Measurements from ENCODE around the gene MGST3.
"Not testable (repeated sequence)": the region's sequence is repeated elsewhere in the genome, so short reads cannot be mapped to it uniquely, and the experiment has no call there.

Gene MGST3

GRCh38 chr1:165696625-165697100, 65.6 kb downstream of the MGST3 start:
- peak overlapping the region; percentile 36 for H3K4me3 ChIP-seq (ENCODE audit: low read depth, low read length)
- no peak for TF ChIP-seq CTCF (IDR thresholded peaks at IDR 0.05; ENCODE audit: low read depth, low read length)

- TF ChIP-seq CTCF (IDR thresholded peaks at IDR 0.05; ENCODE audit: low read depth, low read length), result no peak; the same call in 1 of the 2 replicates
- H3K4me3 ChIP-seq (ENCODE audit: low read depth, low read length), result peak overlapping the region; percentile 91
These were observed 66.5 kb downstream of the MGST3 start for GRCh38 chr1:165697491-165697880.

- peak within 1 kb of the TSS; percentile 91 for H3K4me3 ChIP-seq (ENCODE audit: low read depth, low read length)
- 0 out of 2 replicates have a peak, but pooled peaks have one; percentile 7 for TF ChIP-seq CTCF (IDR thresholded peaks at IDR 0.05; ENCODE audit: low read depth, low read length)
These were observed 67.1 kb downstream of the MGST3 start, which contains the start of gene ALDH9A1 for GRCh38 chr1:165697881-165698760. TSS of gene ALDH9A1 (minus strand) at chr1:165698562. CDS start at chr1:165698558, 4 bp downstream.

DNA sequence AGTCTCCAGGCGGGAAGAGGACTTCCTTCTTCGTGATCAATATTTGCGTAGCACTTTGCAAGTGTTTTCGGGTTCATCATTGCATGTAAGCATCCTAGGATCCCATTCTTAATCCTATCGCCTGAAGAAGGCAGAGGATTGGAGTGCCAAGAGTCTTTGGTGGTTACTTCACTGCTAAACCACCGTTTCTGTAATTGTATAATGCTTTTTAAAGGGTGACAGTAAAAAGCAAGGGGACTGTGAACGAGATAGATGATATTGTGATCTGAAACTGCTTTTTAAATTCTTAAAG, 67.7 kb downstream of the MGST3 start:
- peak overlapping the region; percentile 91 for H3K4me3 ChIP-seq (ENCODE audit: low read depth, low read length)
- no peak for TF ChIP-seq CTCF (IDR thresholded peaks at IDR 0.05; ENCODE audit: low read depth, low read length)

DNA sequence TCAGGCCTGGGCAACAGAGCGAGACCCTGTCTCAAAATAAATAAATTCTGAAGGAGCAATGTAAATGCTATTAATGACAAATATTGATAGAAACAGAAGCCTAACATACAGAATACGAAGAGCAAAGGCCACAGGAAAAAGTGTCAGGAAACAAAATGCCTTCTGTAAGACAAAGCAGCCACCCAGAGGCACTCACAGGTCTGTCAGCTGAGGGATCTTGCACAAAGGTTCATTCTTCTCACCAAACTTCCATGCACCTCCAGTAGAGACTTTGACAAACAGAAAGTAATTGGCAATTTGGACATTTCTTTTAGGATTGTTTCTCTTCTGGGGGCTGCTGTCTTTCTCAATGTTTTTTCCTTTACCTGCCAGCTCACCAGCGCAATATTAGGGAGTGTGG, 68.5 kb downstream of the MGST3 start:
- H3K4me3 ChIP-seq (ENCODE audit: low read depth, low read length), result no peak overlapping the region
- TF ChIP-seq CTCF (IDR thresholded peaks at IDR 0.05; ENCODE audit: low read depth, low read length), result no peak

DNA sequence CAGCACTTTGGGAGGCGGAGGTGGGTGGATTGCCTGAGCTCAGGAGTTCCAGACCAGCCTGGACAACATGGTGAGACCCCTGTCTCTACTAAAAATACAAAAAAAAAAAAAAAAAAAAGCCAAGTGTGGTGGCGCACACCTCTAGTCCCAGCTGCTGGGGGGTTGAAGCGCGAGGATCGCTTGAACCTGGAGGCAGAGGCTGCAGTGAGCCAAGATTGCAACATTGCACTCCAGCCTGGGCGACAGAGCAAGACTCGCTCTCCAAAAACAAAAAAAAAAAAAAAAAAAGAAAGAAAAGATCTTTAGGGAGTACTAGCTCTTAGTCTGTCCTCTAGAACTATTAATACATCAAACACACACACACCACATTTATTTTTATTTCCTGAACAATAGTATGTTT, 70.9 kb downstream of the MGST3 start:
- H3K4me3 ChIP-seq (ENCODE audit: low read depth, low read length), result not testable (repeated sequence)

- no peak overlapping the region for H3K4me3 ChIP-seq (ENCODE audit: low read depth, low read length)
- no peak for TF ChIP-seq CTCF (IDR thresholded peaks at IDR 0.05; ENCODE audit: low read depth, low read length)
These were observed 72.6 kb downstream of the MGST3 start for GRCh38 chr1:165703648-165704047.

Data from WI38 (cell line).